Activated naive CD4-positive, alpha-beta T cell treated with anti-CD3 and anti-CD28 coated beads, Interleukin-2, amount 10 ng/mL, durations not matched to agents 7 days and 5 days (primary cell): ENCODE measurements around the gene COX19.
"Not testable (repeated sequence)": the region's sequence is repeated elsewhere in the genome, so short reads cannot be mapped to it uniquely, and the experiment has no call there.

Source experiments
- CTCF ChIA-PET: fragments of 350-600 bp; sonication (Branson Sonifier 250); formaldehyde crosslinking; loops from one replicate; lab custom pipeline; 2021; ENCODE audit warnings: antibody characterized with exemption; lab: Charles Lee
- DNase-seq: peaks from one replicate; pipeline ENCODE4 v3.0.0-alpha.2; 2020
- H3K27ac Mint-ChIP-seq: one replicate; pipeline ENCODE4 v1.8.0; 2021; ENCODE audit warnings: mild to moderate bottlenecking, moderate library complexity, mixed read lengths
- H3K27me3 Mint-ChIP-seq: one replicate; pipeline ENCODE4 v1.8.0; 2021; ENCODE audit warnings: mild to moderate bottlenecking, mixed read lengths
- H3K36me3 Mint-ChIP-seq: one replicate; pipeline ENCODE4 v1.8.0; 2021; ENCODE audit warnings: mixed read lengths
- H3K4me1 Mint-ChIP-seq: one replicate; pipeline ENCODE4 v1.8.0; 2021; ENCODE audit warnings: mixed read lengths
- H3K4me3 Mint-ChIP-seq: one replicate; pipeline ENCODE4 v1.8.0; 2021; ENCODE audit warnings: mild to moderate bottlenecking, moderate library complexity, mixed read lengths
- H3K9me3 Mint-ChIP-seq: one replicate; pipeline ENCODE4 v1.8.0; 2021; ENCODE audit warnings: mixed read lengths

The COX19 gene

DNA sequence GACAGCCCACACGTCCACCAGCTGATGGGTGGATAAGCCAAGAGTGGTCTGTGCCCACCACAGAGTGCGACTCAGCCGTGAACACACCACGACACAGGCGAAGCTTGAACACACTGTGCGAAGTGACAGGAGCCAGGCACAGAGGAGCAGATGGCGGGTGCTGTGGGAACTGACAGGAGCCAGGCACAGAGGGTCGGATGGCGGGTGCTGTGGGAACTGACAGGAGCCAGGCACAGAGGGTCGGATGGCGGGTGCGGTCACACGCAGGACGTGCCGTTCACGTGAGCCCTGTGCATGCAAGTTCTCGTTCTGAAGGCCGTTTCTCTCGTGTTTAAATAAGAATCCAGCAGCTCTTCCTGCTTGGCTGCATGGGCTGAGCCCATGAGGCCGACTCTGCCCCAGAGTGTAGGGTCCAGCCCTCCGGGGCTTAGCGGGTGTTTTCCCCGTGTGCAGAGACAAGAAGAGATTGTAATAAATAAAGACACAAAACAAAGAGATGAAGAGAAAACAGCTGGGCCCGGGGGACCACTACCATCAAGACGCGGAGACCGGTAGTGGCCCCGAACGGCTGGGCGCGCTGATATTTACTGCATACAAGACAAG lies 15.0 kb downstream of the COX19 start:
- DNase-seq, result no peak

DNA sequence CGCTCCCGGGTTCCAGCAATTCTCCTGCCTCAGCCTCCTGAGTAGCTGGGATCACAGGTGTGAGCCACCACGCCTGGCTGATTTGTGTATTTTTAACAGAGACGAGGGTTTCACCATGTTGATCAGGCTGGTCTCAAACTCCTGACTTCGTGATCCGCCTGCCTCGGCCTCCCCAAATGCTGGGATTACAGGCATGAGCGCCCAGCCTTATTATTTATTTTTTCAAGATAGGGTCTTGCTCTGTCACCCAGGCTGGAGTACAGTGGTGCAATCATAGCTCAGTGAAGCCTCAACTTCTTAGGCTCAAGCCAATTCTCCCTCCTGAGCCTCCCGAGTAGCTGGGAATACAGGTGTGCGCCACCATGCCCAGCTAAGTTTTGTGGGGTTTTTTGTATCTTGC lies 15.6 kb downstream of the COX19 start:
- H3K27ac Mint-ChIP-seq, H3K36me3 Mint-ChIP-seq, H3K4me3 Mint-ChIP-seq, DNase-seq, H3K9me3 Mint-ChIP-seq: not testable (repeated sequence)
- H3K27me3 Mint-ChIP-seq, result peaks cover 59% of the 10 kb centered on the region
- H3K4me1 Mint-ChIP-seq, result peaks cover 16% of the 10 kb centered on the region
- CTCF ChIA-PET, result interaction anchor here (1.0 kb wide), 1 partner anchor 19 kb away, joined by 3 read pairs; no protein-coding TSS in a partner anchor

More for the DNA sequence above, 15.0 kb downstream of the COX19 start:
- no peaks in the 10 kb centered on the region for H3K9me3 Mint-ChIP-seq
- CTCF ChIA-PET, result interaction anchor here (0.8 to 1.0 kb wide), 2 partner anchors 18 to 219 kb away, joined by 3 read pairs; no protein-coding TSS in a partner anchor
- peaks cover 59% of the 10 kb centered on the region for H3K27me3 Mint-ChIP-seq
- H3K27ac Mint-ChIP-seq, result no peak overlapping the region
- H3K4me1 Mint-ChIP-seq, result peaks cover 18% of the 10 kb centered on the region
- no peaks in the 10 kb centered on the region for H3K36me3 Mint-ChIP-seq
- no peak overlapping the region for H3K4me3 Mint-ChIP-seq

GRCh38 chr7:959271-959670 lies 16.1 kb downstream of the COX19 start:
- Mint-ChIP-seq H3K27me3 (peaks cover 58% of the 10 kb centered on the region), H3K4me1 (peaks cover 11% of the 10 kb centered on the region), H3K9me3 (no peaks in the 10 kb centered on the region), H3K36me3 (no peaks in the 10 kb centered on the region), H3K27ac (no peak overlapping the region), H3K4me3 (no peak overlapping the region)
- CTCF ChIA-PET, result interaction anchor here (1.0 kb wide), 1 partner anchor 19 kb away, joined by 3 read pairs; no protein-coding TSS in a partner anchor
- DNase-seq, result no peak

DNA sequence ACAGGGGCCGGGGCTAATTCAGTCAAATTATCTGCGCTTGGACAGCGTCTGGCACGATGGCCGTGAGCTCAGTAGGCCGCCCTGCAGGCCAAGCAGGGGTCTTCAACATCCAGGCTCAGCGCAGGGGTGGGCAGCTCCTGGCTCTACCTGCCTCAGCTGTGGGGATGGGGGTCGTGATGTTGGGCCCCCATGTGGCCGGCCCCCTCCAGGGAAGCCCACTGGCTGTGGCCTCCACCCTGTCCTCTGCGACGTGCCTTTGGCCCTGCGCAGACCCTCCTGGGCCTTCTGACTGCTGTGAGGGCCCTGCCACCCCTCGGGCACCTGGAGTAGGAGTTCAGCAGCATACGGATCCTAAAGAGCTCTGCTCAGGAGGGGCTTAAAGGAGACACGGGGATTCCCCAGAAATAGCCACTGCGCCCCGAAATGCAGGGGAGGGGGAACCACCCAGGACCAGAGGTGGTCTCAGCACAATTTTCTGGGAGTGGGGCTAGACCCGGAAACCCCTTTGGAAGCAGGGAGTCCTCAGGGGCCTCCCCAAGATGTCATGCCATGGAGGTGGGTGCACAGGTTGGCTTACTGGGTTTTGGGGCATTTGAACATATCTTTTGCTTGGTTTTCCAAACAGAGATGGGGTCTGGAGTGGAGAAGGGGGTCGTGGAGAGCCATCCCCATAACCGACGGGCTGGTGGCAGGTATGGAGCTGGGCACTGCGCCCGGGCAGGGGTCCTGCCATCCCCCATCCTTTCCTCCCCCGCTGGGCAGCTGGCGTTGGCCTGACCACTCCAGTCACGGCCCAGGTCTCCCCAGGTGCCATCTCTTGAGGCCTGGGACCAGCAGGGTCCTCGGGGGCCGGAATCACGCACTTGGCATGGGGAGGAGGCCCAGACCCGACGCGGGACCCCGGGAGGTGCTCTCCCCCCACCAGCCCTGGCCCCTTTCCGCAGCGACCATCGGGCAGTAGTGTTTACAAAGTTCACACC lies 16.8 kb downstream of the COX19 start:
- CTCF ChIA-PET, result interaction anchor here (1.5 kb wide), 1 partner anchor 48 kb away, joined by 4 read pairs; no protein-coding TSS in a partner anchor
- no peaks in the 10 kb centered on the region for H3K36me3 Mint-ChIP-seq
- H3K27me3 Mint-ChIP-seq, result peaks cover 55% of the 10 kb centered on the region

GRCh38 chr7:957418-958220 lies 17.7 kb downstream of the COX19 start:
- Mint-ChIP-seq H3K27ac (no peak overlapping the region), H3K9me3 (no peaks in the 10 kb centered on the region), H3K36me3 (no peaks in the 10 kb centered on the region), H3K4me1 (peaks cover 3% of the 10 kb centered on the region), H3K27me3 (peaks cover 55% of the 10 kb centered on the region), H3K4me3 (no peak overlapping the region)
- no peak for DNase-seq
- CTCF ChIA-PET, result interaction anchor here (1.0 to 1.5 kb wide), 2 partner anchors 48 to 49 kb away, joined by 3 to 4 read pairs; no protein-coding TSS in a partner anchor

More for the DNA sequence above, 16.8 kb downstream of the COX19 start:
- H3K27ac Mint-ChIP-seq, result no peak overlapping the region
- H3K4me1 Mint-ChIP-seq, result peaks cover 6% of the 10 kb centered on the region
- H3K9me3 Mint-ChIP-seq, result no peaks in the 10 kb centered on the region
- no peak for DNase-seq
- H3K4me3 Mint-ChIP-seq, result no peak overlapping the region

- H3K4me1 Mint-ChIP-seq, result peaks cover 3% of the 10 kb centered on the region
- peaks cover 65% of the 10 kb centered on the region for H3K27me3 Mint-ChIP-seq
- DNase-seq, result no peak
- no peaks in the 10 kb centered on the region for H3K9me3 Mint-ChIP-seq
- CTCF ChIA-PET, result interaction anchor here (6.0 kb wide), 1 partner anchor 47 kb away, joined by 47 read pairs; no protein-coding TSS in a partner anchor
- no peak overlapping the region for H3K27ac Mint-ChIP-seq
- H3K4me3 Mint-ChIP-seq, result peak overlapping the region; percentile 53
- no peaks in the 10 kb centered on the region for H3K36me3 Mint-ChIP-seq
Observed at GRCh38 chr7:956031-956430, 19.3 kb downstream of the COX19 start.

DNA sequence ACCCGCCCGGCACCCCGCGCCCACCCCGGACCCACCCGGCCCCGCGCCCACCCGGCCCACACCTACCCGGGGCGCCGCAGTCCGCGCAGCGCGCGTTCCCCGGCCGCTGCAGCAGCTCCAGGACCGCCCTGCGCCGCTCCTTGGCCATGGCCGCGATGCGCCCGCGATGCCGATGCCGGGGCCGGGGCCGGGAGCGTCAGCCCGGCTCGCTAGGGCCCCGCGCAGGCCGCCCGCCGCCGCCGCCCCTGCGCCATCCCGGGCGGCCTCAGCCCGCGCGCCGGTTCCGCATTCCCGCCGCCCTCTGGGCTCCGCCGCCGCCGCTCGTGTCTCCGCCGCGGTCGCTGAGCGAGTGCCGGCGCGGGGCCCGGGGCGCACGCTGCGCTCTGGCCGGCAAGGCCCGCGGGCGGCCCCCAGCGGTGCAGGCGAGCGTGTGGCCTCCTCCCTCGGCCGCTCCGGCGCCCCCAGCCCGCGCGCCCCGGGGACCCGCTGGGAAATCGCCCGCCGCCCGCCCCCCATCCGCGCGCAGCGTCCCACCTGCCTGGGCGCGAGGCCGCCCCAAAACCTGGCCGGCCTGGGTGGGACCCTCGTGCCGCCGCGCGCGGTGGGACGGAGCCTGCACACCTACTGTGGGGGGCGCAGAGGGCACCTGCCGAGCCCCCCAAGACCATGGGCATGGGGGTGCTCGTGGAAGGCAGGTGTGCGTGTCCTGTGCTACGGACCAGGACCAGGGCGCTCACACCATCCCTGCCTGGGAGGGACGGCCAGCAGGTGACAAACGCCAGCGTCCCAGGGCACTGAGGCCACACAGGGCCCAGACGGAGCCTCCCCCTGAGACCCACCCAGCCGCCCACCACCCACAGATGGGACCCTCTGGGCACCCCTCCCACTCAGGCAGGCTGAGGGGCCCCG lies 20.8 kb downstream of the COX19 start, which contains the start of gene ADAP1:
Gene ADAP1, minus strand, starts transcription at position 351 of the 909 bp plus-strand sequence. Its CDS starts 203 bp downstream, at position 148.
- Mint-ChIP-seq H3K27me3 (peaks cover 63% of the 10 kb centered on the region), H3K36me3 (no peaks in the 10 kb centered on the region)

DNA sequence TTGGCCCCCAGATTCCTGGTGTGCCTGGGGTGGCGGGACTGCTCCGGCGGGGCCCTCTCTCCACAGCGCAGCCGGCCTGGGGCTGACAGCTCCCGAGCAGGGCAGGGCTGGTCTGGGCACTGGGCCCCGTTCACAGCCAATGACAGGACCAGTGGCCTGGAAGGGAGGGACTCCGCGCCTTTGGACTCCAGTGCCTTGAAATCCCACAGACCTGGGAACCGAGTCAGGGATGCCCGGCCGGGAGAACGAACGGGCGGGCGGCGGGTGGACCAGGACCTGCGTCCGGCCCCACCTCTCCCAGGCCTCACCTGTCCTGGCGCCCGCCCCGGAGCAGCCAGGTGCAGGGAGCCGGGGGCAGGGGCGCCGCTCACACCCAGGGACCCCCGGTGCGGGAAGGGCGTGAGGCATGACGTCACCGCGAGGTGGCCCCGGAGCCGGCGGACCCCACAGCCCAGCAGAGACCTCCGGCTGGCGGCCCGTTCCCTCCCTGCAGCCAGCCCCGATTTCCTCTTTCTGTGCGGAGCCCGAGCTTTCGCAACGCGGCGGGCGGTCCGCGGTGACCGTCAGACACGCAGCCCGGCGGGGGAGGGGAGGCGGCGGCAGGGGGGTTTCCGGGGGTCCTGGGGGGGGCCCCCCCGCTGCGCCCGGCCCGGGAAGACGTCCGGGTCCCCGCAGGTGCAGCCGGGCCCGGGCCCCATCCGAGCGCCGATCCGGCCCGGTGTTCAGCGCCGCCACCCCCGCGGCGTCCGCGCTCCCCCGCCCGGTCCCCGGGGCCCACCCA lies 21.6 kb downstream of the COX19 start:
- peaks cover 3% of the 10 kb centered on the region for H3K4me1 Mint-ChIP-seq
- CTCF ChIA-PET, result interaction anchor here (0.7 to 6.0 kb wide), 2 partner anchors 29 to 45 kb away, joined by 3 to 47 read pairs; partner anchors contain the start of gene CYP2W1
- H3K27me3 Mint-ChIP-seq, result peaks cover 66% of the 10 kb centered on the region
- no peak overlapping the region for H3K4me3 Mint-ChIP-seq
- peak; percentile 47 for DNase-seq
- no peak overlapping the region for H3K27ac Mint-ChIP-seq
- no peaks in the 10 kb centered on the region for H3K36me3 Mint-ChIP-seq
- H3K9me3 Mint-ChIP-seq, result no peaks in the 10 kb centered on the region

More for the DNA sequence above, 20.8 kb downstream of the COX19 start, which contains the start of gene ADAP1:
- Mint-ChIP-seq H3K4me1 (peaks cover 3% of the 10 kb centered on the region), H3K27ac (no peak within 1 kb of the TSS), H3K9me3 (no peaks in the 10 kb centered on the region), H3K4me3 (peak within 1 kb of the TSS; percentile 62)
- DNase-seq, result peak; percentile 61
- CTCF ChIA-PET, result interaction anchor here (0.7 to 6.0 kb wide), 2 partner anchors 28 to 45 kb away, joined by 3 to 47 read pairs; partner anchors contain the start of gene CYP2W1

- Mint-ChIP-seq H3K27me3 (peaks cover 62% of the 10 kb centered on the region), H3K4me1 (peaks cover 3% of the 10 kb centered on the region), H3K4me3 (peak overlapping the region; percentile 52), H3K36me3 (no peaks in the 10 kb centered on the region), H3K27ac (no peak overlapping the region), H3K9me3 (no peaks in the 10 kb centered on the region)
- no peak for DNase-seq
- CTCF ChIA-PET, result interaction anchor here (1.1 to 6.0 kb wide), 3 partner anchors 20 to 113 kb away, joined by 3 to 47 read pairs (median 3); no protein-coding TSS in a partner anchor
Observed at GRCh38 chr7:952548-953441, 22.6 kb downstream of the COX19 start.

DNA sequence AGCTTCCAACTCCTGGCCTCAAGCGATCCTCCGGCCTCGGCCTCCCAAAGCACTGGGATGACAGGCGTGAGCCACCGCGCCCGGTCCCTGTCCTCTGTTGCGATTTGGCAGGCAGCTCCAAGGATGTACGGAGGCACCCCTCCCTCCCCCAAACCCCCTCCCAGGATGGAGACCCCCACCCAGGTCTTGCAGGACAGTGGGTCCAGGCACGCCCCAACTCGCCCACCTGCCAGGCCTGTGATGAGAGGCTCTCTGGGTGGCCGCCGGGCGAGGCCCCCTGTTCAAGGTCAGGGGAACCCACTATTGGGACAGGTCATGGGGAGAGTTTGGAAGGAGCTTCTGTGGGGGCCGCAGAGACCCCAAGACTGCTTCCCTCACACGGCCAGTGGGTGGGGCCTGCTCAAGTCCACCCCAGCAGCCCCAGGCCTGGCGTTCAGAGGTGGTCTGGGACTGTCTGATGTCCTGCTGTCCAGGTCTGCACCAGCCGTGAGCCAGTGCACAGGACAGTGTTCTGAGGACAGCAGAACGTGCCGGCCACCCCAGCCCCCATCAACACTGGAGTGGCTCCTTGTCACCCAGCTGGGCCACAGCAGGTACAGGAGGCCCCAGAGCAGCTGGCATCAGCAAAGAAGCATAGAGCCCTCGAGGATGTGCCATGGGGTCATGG lies 23.3 kb downstream of the COX19 start:
- Mint-ChIP-seq H3K27ac (no peak overlapping the region), H3K4me1 (peaks cover 3% of the 10 kb centered on the region), H3K9me3 (no peaks in the 10 kb centered on the region), H3K36me3 (no peaks in the 10 kb centered on the region), H3K27me3 (peaks cover 58% of the 10 kb centered on the region), H3K4me3 (no peak overlapping the region)
- CTCF ChIA-PET, result interaction anchor here (1.1 to 6.0 kb wide), 3 partner anchors 19 to 114 kb away, joined by 3 to 47 read pairs (median 3); no protein-coding TSS in a partner anchor
- no peak for DNase-seq
